Measurements from ENCODE around the gene COL17A1. TPM values are rescaled to one million over a fixed set of nuclear protein-coding genes. Genes with fewer than 3 reads are reported as not detected.

COL17A1 gene
- total and polyA plus RNA-seq, 9 of the 15 experiments (the other 6 are each of a cell fraction or from before 2014, with no cell fraction given) = not detected

GRCh38 chr10:104057717-104058116 is 28.0 kb downstream of the COL17A1 start (continued):
- TF ChIP-seq NFXL1 (CRISPR knock-in tag; IDR thresholded peaks at IDR 0.05) = no peak
- TF ChIP-seq CHD7 (IDR thresholded peaks at IDR 0.05; ENCODE audit: low read depth, low read length) = no peak
- no peak for TF ChIP-seq CXXC5 (CRISPR knock-in tag; IDR thresholded peaks at IDR 0.05)
- TF ChIP-seq KLF10 (CRISPR knock-in tag; IDR thresholded peaks at IDR 0.05) = no peak
- TF ChIP-seq TBL1XR1 (IDR thresholded peaks at IDR 0.05; ENCODE audit: low read length in 2 of 2) = no peak
- TF ChIP-seq PTBP1 (IDR thresholded peaks at IDR 0.05; ENCODE audit: low read depth, low read length) = no peak
